LNCaP clone FGC (cell line): Measurements from ENCODE around the gene SLBP.
A peak's percentile ranks its signal among the peaks of the same experiment; 100 is the strongest.

Experiments
- DNase-seq: peaks from one replicate; pipeline ENCODE4 v3.0.0-alpha.2; 2011; ENCODE audit warnings: low read depth
- H3K4me3 ChIP-seq: 2 replicates; pipeline ENCODE4 v1.5.1; 2011; ENCODE audit warnings: mild to moderate bottlenecking, low read depth, low read length, control low read depth
- TF ChIP-seq, protein P1 (sequence below): IDR thresholded peaks from 2 replicates; pipeline ENCODE4 v1.5.1; 2012; ENCODE audit warnings: mild to moderate bottlenecking; ENCODE audit not compliant: control insufficient read depth, insufficient read depth; ENCODE audit errors: extremely low read depth

The SLBP gene

GRCh38 chr4:1684506-1685234 lies 27.4 kb downstream of the SLBP start:
- H3K4me3 ChIP-seq: peak overlapping the region; percentile 65
- DNase-seq: no peak
- TF ChIP-seq, protein P1, sequence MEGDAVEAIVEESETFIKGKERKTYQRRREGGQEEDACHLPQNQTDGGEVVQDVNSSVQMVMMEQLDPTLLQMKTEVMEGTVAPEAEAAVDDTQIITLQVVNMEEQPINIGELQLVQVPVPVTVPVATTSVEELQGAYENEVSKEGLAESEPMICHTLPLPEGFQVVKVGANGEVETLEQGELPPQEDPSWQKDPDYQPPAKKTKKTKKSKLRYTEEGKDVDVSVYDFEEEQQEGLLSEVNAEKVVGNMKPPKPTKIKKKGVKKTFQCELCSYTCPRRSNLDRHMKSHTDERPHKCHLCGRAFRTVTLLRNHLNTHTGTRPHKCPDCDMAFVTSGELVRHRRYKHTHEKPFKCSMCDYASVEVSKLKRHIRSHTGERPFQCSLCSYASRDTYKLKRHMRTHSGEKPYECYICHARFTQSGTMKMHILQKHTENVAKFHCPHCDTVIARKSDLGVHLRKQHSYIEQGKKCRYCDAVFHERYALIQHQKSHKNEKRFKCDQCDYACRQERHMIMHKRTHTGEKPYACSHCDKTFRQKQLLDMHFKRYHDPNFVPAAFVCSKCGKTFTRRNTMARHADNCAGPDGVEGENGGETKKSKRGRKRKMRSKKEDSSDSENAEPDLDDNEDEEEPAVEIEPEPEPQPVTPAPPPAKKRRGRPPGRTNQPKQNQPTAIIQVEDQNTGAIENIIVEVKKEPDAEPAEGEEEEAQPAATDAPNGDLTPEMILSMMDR: no peak

DNA sequence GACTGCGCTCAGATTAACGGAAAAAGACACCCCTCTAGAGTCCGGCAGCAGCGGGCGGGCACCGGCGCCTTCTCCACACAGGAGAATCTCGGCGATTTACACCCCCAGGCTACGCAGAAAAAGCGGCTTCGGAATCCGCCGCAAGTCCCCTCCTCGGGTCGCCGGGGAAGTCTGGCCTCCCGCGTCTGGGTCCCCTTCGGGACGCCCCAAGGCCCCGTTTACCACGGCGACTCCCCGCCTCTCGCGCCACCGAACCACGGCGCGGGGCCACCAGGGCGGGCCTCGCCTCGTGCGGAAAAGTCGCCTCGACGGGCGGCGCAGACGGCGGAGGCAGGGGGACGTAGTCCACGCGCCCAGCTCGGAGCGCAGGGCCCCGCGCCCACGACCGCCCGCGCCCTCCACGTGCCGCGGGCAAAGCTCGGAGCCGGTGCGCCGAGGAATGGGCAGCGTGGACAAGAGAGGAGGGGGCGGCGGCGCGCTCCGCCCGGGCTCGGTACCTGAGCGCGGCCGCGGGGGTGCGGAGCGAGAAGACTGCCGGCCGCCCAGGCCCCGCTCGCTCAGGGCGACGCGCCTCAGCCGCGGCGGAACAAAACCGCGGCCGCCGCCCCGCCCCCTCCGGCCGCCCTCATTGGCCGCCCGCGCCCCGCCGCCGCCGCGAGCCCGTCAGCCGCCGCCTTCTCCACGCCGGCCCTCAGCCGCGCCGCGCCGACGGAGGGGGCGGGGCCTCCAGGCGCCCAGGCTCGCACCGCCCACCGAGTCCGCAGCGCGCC lies 28.2 kb downstream of the SLBP start, which contains the start of gene FAM53A:
TSS of gene FAM53A (minus strand) at position 578 of the 770 bp plus-strand sequence. CDS start 15,572 bp downstream, outside the sequence.
- TF ChIP-seq, protein P1: no peak
- DNase-seq: no peak
- H3K4me3 ChIP-seq: peak within 1 kb of the TSS; percentile 65

DNA sequence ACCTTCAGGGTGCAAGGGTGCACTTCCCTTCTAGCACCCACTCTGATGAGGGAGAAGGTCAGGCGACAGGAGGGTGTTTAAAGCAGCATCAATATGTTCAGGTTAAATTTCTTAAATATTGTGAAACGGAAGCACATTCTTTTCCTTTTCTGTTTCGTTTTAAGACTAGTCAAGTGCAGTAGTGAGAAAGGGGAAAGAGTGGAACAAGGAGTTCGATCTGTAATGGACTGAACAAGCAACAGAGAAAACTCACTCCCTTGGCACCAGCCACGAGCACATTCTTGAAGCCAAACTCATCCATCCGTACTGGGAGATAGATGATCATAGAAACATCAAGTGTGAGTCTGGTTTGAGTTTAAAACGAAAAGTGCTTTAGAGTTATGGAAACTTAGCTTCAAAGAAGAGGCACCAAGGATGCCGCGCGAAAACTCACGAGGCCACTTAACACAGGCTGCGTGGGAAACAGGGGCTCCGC lies 28.8 kb downstream of the SLBP start:
- no peak for DNase-seq
- peak overlapping the region; percentile 57 for H3K4me3 ChIP-seq
- TF ChIP-seq, protein P1: no peak

DNA sequence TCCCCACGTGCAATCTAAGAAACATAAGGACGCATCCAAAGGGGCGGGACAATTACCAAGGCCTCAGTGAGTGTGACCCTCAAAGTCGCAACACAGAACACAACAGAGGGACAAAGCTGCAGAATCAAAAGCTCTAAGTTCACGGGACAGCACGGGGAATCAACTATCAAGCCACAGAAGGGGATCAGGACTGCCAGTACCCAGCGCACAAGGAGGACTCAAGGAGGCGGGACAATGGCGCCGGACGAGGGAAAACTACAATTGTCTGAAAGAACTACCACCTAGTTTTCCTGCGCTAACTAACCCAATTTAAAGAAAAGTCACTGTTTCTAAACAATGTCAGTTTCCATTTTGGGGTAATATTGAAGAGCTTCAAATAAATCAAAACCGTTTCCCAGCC lies 29.3 kb downstream of the SLBP start:
- no peak for DNase-seq
- TF ChIP-seq, protein P1: no peak
- H3K4me3 ChIP-seq: peak overlapping the region; percentile 57

DNA sequence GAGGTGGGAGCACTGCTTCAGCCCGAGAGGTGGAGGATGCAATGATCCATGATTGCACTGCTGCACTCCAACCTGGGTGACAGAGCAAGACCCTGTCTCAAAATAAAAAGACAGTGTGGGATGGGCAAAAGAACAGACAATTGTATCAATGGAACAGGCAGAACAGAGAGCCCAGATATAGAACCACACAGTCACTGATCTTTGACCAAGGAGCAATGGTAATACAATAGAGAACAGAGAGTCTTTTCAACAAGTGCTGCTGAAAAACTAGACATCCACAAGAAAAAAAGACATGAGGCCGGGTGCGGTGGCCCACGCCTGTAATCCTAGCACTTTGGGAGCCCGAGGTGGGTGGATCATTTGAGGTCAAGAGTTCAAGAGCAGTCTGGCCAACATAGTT lies 33.9 kb downstream of the SLBP start:
- TF ChIP-seq, protein P1: no peak
- H3K4me3 ChIP-seq: no peak overlapping the region
- DNase-seq: no peak

- DNase-seq: no peak
- H3K4me3 ChIP-seq: no peak overlapping the region
- TF ChIP-seq, protein P1: no peak
Measured at GRCh38 chr4:1676605-1677525, 35.3 kb downstream of the SLBP start.
